ENCODE data around the gene CLRN3. TPM values are rescaled to one million over a fixed set of nuclear protein-coding genes. Genes with fewer than 3 reads are reported as not detected.

The CLRN3 gene
- total RNA-seq, 1 donor from 2014 or later = not detected

DNA sequence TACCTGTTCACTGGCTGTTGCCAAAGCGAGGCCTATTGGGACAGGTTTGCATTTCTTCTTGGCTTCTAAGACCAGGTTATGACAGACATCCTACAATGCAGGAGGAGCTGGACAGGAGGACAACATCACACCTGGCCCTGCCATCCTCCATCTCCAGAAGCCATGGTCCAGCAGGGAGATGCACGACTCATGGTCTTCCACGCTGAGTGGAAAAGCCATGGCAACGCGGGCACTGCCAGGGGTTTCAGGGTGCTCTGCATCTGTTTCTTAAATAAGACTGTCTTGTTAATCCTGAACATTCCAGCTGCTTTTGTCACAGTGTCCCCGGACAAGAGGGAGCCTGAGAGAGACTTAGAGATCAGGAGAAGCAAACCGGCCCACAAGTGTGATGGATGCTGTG lies 40.3 kb downstream of the CLRN3 start:
- Mint-ChIP-seq H3K4me1 (ENCODE audit: low read depth, unreplicated experiment) (no peaks in the 10 kb centered on the region), H3K36me3 (ENCODE audit: low read depth, unreplicated experiment) (no peaks in the 10 kb centered on the region), H3K9me3 (ENCODE audit: unreplicated experiment) (peaks cover 4% of the 10 kb centered on the region), H3K4me3 (ENCODE audit: unreplicated experiment) (no peak overlapping the region), H3K27ac (ENCODE audit: unreplicated experiment) (no peak overlapping the region), H3K27me3 (ENCODE audit: low read depth, unreplicated experiment) (peaks cover 34% of the 10 kb centered on the region)
- DNase-seq (ENCODE audit: low read depth) (no peak), FAIRE-seq (no peak)
- H3K27me3 ChIP-seq (ENCODE audit: insufficient read depth, low read length) = peaks cover 4% of the 10 kb centered on the region
- TF ChIP-seq EZH2 (IDR thresholded peaks at IDR 0.05; ENCODE audit: insufficient read depth, low read length) = no peak
- TF ChIP-seq, protein P1, sequence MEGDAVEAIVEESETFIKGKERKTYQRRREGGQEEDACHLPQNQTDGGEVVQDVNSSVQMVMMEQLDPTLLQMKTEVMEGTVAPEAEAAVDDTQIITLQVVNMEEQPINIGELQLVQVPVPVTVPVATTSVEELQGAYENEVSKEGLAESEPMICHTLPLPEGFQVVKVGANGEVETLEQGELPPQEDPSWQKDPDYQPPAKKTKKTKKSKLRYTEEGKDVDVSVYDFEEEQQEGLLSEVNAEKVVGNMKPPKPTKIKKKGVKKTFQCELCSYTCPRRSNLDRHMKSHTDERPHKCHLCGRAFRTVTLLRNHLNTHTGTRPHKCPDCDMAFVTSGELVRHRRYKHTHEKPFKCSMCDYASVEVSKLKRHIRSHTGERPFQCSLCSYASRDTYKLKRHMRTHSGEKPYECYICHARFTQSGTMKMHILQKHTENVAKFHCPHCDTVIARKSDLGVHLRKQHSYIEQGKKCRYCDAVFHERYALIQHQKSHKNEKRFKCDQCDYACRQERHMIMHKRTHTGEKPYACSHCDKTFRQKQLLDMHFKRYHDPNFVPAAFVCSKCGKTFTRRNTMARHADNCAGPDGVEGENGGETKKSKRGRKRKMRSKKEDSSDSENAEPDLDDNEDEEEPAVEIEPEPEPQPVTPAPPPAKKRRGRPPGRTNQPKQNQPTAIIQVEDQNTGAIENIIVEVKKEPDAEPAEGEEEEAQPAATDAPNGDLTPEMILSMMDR (IDR thresholded peaks at IDR 0.05; ENCODE audit: insufficient read depth, low read depth, low read length) = no peak
- no peaks in the 10 kb centered on the region for H3K4me1 ChIP-seq (ENCODE audit: insufficient read depth, low read length)
- H3K9ac ChIP-seq (ENCODE audit: low read length) = no peak overlapping the region
- H3K4me3 ChIP-seq (ENCODE audit: insufficient read depth, low read depth, low read length) = no peak overlapping the region
- no peak overlapping the region for H3K27ac ChIP-seq (ENCODE audit: low read depth, low read length)
- no peaks in the 10 kb centered on the region for H3K36me3 ChIP-seq (ENCODE audit: insufficient read depth, low read length)
- no peak overlapping the region for H2AFZ ChIP-seq (ENCODE audit: low read depth, low read length)
- H3K9me3 ChIP-seq (ENCODE audit: insufficient read depth, low read depth, low read length) = no peaks in the 10 kb centered on the region
- H3K79me2 ChIP-seq (ENCODE audit: insufficient read depth, low read length) = no peaks in the 10 kb centered on the region
- H4K20me1 ChIP-seq (ENCODE audit: insufficient read depth, low read length) = no peaks in the 10 kb centered on the region
- H3K4me2 ChIP-seq (ENCODE audit: low read length) = no peak overlapping the region

DNA sequence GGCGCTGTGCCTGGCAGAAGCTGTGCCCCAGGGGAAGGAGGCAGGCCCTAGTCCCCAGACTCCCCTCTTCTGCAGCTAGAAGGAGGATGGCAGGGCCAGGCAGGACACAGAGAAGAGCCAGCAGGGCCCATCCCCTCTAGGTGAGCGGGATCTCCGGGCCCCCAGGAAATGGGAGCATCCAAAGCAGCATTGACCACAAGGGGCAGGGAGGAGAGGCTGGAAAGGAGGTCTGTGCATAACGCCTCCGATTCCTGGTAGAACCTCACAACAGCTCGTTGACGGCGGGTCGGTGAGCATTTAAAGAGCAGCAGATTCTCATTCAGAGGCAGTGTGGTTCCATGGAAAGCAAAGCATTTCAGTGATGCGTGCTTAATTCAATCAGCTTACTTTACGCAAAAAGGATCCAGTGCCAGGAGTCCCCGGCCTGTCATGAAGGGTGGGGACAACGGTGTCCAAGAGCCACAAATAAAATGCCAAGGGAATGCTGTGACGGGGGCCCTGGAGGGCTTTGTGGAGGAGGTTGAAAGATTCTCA lies 41.0 kb downstream of the CLRN3 start:
- Histone ChIP-seq H3K27me3 (ENCODE audit: insufficient read depth, low read length) (peaks cover 4% of the 10 kb centered on the region), H3K79me2 (ENCODE audit: insufficient read depth, low read length) (no peaks in the 10 kb centered on the region), H4K20me1 (ENCODE audit: insufficient read depth, low read length) (no peaks in the 10 kb centered on the region), H3K9me3 (ENCODE audit: insufficient read depth, low read depth, low read length) (no peaks in the 10 kb centered on the region), H3K4me1 (ENCODE audit: insufficient read depth, low read length) (no peaks in the 10 kb centered on the region), H3K4me3 (ENCODE audit: insufficient read depth, low read depth, low read length) (no peak overlapping the region), H3K4me2 (ENCODE audit: low read length) (no peak overlapping the region), H3K36me3 (ENCODE audit: insufficient read depth, low read length) (no peaks in the 10 kb centered on the region), H2AFZ (ENCODE audit: low read depth, low read length) (no peak overlapping the region), H3K27ac (ENCODE audit: low read depth, low read length) (no peak overlapping the region), H3K9ac (ENCODE audit: low read length) (no peak overlapping the region)
- TF ChIP-seq, protein P1 (IDR thresholded peaks at IDR 0.05; ENCODE audit: insufficient read depth, low read depth, low read length) = no peak
- TF ChIP-seq EZH2 (IDR thresholded peaks at IDR 0.05; ENCODE audit: insufficient read depth, low read length) = no peak
- DNase-seq (ENCODE audit: low read depth) (no peak), FAIRE-seq (no peak)
- Mint-ChIP-seq H3K4me1 (ENCODE audit: low read depth, unreplicated experiment) (no peaks in the 10 kb centered on the region), H3K4me3 (ENCODE audit: unreplicated experiment) (no peak overlapping the region), H3K27me3 (ENCODE audit: low read depth, unreplicated experiment) (peaks cover 34% of the 10 kb centered on the region), H3K36me3 (ENCODE audit: low read depth, unreplicated experiment) (no peaks in the 10 kb centered on the region), H3K27ac (ENCODE audit: unreplicated experiment) (no peak overlapping the region), H3K9me3 (ENCODE audit: unreplicated experiment) (peaks cover 4% of the 10 kb centered on the region)

DNA sequence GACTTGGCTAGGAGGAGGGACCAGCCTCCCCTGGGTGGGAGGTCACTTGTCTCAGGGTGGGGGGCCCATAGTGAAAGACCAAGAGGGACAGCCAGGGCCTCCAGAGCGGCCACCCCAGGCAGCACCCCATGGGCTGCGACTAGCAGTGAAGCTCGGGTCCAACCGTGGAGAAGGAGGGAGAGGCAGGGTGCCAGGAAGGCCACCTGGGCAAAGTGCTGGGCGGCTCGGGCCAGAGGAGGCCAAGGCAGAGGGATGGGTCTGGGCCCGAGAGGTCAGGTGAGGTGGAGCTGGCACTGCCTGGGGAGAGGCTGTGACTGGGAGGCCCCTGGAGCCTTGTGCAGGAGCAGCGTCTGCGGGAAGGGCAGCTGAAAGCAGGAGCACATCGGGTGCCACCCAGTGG lies 41.8 kb downstream of the CLRN3 start:
- Histone ChIP-seq H3K27me3 (ENCODE audit: insufficient read depth, low read length) (peaks cover 4% of the 10 kb centered on the region), H3K27ac (ENCODE audit: low read depth, low read length) (no peak overlapping the region), H3K4me3 (ENCODE audit: insufficient read depth, low read depth, low read length) (no peak overlapping the region), H3K4me1 (ENCODE audit: insufficient read depth, low read length) (no peaks in the 10 kb centered on the region), H3K36me3 (ENCODE audit: insufficient read depth, low read length) (no peaks in the 10 kb centered on the region), H3K9me3 (ENCODE audit: insufficient read depth, low read depth, low read length) (no peaks in the 10 kb centered on the region), H3K9ac (ENCODE audit: low read length) (no peak overlapping the region), H3K79me2 (ENCODE audit: insufficient read depth, low read length) (no peaks in the 10 kb centered on the region), H3K4me2 (ENCODE audit: low read length) (no peak overlapping the region), H2AFZ (ENCODE audit: low read depth, low read length) (no peak overlapping the region), H4K20me1 (ENCODE audit: insufficient read depth, low read length) (no peaks in the 10 kb centered on the region)
- Mint-ChIP-seq H3K27me3 (ENCODE audit: low read depth, unreplicated experiment) (peaks cover 42% of the 10 kb centered on the region), H3K27ac (ENCODE audit: unreplicated experiment) (no peak overlapping the region), H3K9me3 (ENCODE audit: unreplicated experiment) (peaks cover 4% of the 10 kb centered on the region), H3K4me1 (ENCODE audit: low read depth, unreplicated experiment) (no peaks in the 10 kb centered on the region), H3K4me3 (ENCODE audit: unreplicated experiment) (no peak overlapping the region), H3K36me3 (ENCODE audit: low read depth, unreplicated experiment) (no peaks in the 10 kb centered on the region)
- FAIRE-seq = no peak
- TF ChIP-seq EZH2 (IDR thresholded peaks at IDR 0.05; ENCODE audit: insufficient read depth, low read length) = no peak
- TF ChIP-seq, protein P1 (IDR thresholded peaks at IDR 0.05; ENCODE audit: insufficient read depth, low read depth, low read length) = no peak
- no peak for DNase-seq (ENCODE audit: low read depth)

Data from astrocyte (in vitro differentiated cells and primary cell).